CD4-positive, alpha-beta T cell treated with Interleukin-15 for 1 hour (primary cell): ENCODE measurements around the gene MED14.

Source experiments
- DNase-seq: peaks from one replicate; pipeline ENCODE4 v3.0.0-alpha.2; 2020

Gene MED14

GRCh38 chrX:40663078-40663740 lies 72.1 kb downstream of the MED14 start:
- DNase-seq: no peak

DNA sequence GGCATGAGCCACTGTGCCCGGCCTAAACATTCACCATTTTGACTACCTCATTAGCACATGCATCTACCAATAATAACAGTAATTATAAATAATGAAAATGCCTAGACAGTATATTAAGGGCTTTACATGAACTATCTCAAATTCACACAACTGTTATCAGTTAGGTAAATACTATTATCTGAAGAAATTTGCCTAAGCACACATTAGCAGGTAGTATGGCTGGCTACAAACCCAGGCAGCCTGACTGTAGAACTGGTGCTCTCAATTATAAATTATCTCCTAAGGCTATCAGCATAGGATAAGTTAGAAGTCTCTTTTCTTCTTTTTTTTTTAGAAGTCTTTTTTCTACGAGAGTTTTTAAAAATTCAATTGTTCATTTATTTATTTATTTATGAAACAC lies 73.9 kb downstream of the MED14 start:
- DNase-seq: no peak

DNA sequence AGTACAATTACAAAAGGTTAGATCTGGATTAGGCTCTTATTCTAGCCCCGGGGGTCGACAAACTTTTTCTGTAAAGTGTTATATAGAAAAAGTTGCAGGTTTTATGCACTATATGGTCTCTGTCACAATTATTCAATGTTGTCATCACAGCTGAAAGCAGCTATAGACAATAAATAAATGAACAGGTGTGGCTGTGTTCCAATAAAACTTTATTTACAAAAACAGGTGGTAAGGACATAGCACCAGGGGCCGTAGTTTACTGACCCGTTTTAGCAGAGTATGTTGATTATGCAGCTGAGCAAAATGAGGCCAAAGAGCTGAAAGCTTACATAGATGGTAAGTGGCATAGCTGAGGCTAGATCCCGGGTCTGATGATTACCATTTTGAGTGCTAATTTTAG lies 75.0 kb downstream of the MED14 start:
- DNase-seq: no peak

DNA sequence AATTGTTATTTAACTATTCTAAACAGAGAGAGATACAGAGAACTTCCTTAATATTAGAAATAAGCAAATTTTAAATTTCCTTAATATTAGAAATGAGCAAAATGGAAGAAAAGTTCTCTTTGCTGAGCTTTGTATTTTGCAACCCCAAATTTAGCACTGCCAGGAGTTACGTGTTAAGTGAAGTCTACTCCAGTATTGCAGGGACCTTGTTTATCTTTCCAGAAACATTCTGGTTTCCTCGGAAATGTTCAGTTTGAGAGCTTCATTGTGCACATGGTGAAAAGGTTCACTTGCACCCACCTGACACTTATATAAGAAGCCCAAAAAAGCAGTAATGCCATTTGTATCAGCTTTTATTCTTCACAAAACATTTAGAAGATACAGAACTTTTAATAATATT lies 81.8 kb downstream of the MED14 start:
- DNase-seq: no peak

GRCh38 chrX:40652664-40653063 lies 82.7 kb downstream of the MED14 start:
- DNase-seq: no peak

DNA sequence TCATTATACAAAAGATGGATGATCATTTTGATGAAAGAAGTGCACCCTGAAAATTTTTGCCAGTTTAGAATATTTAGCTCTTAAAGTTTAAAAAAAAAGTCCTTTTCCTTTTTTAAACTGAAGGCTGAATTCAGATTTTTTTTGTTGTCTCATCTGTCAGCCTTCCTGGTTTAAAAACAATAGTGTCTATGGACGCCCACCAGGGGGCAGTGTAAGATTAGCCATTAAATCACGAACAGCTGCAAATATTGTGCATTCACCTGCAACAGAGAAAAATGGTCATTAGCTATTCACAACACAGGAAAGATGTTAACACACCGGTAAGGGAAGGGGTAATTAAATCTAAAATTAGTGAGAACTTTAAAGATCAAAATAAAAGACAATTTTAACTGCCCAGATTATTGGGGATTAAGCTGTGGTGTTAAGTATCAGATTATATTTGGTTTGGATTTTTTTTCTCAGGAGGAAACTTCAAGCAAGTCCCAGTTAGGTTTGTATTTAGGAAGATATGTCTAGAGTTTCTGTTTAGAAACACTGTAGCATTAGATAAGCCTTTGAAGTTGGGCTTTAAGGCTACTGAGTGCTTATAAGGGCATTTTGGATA lies 83.6 kb downstream of the MED14 start:
- DNase-seq: peak; percentile 73

- peak; percentile 96 for DNase-seq
These were observed 87.8 kb downstream of the MED14 start, which contains the start of gene CXorf38 for GRCh38 chrX:40647307-40648197. Gene CXorf38 (minus strand): TSS chrX:40647561. CDS start chrX:40647520, 41 bp downstream.

DNA sequence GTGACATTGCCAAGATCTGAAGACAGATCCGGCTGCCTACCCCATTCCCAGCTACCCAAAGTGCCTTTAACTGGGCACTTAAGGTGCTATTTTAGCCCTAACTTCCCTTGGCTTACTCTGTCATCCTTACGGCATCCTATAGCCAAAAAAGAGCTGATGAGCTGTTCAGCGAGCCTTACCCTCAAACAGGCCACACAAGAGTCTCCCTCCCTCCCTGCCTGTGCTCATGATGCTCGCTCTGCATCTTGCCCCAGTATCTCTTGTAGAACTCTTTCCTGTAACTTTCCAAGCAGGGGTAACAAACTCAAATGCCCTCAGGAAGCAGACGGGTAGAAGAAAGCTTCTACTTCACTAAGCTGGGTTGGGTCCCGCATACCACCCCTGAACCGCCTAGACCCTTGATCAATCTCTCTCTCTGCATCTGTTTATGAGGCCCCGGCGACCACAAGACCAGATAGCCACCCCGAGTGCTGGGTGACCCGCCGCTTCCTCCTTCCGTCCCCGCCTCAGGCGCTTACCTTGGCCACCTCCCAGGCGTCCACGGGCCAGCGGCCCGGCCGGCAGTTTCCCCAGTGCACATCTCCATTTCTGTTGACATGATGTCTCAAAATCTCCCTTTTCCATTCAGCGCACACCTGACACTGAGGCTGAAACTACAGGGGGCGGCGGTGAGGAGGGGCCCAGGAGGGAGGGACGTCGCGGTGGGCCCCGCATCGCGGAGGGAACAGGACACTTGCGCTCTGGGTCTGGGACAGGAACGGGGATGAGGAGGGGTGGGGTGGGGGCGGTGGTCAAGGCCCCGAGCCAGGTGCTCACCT lies 88.6 kb downstream of the MED14 start:
- DNase-seq: peak; percentile 38

- DNase-seq: peak; percentile 55
These were observed 90.5 kb downstream of the MED14 start for GRCh38 chrX:40644821-40645358.

DNA sequence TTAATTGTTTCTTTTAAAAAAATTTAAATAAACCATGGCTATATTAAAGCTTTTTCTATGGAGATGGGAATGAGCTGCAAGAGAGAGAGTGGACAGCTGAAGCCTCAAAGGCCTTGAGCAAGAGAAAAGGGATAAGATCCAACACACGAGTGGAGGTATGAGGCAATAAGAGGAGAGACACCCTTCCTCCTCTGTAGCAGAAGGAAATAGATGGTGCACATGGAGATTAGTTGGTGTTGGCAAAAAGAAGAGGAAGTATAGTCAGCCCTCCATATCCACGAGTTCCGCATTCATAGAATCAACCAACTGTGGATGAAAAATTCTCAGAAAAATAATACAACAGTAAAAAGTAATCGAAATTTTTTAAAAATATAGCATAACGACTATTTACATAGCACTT lies 91.2 kb downstream of the MED14 start:
- DNase-seq: no peak

DNA sequence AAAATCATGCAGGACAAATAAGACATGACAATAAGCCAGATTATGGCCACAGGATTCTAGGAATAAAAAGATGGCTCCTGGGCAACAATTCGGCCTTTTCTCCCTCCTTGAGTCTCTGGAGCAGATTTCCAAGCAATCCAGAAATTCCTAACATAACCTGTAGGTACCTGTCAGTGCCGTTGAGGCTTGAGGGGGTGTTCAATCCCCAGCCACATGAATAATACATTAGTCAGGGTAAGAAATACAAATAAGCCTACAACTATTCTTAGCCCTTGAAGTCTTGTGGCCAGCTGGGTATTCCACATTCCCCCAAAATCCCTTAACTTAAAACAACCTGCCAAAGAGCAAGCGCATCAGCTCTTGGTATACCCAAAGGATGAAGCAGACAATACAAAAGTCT lies 97.7 kb downstream of the MED14 start:
- DNase-seq: no peak

- no peak for DNase-seq
These were observed 103.1 kb downstream of the MED14 start for GRCh38 chrX:40632199-40632598.

DNA sequence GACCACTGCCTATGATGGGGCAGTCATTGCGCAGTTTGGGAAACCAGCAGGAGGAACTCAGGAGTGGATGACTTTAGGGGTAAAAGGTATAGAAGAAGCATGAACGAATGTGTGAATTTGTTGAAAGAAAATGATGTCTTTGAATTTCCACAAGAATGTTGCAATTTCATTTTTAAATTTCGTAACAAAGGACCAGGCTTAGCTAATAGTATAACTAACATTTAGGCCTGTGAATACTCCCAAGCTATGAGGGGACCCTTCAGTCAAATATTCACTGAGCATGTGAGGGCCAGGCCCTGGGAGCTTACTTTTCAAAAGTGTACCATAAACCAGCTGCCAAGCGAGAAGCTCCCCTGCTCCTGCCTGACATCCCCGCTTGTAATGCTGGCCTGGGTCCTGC lies 106.8 kb downstream of the MED14 start:
- no peak for DNase-seq

- no peak for DNase-seq
These were observed 110.0 kb downstream of the MED14 start for GRCh38 chrX:40625294-40625693.

DNA sequence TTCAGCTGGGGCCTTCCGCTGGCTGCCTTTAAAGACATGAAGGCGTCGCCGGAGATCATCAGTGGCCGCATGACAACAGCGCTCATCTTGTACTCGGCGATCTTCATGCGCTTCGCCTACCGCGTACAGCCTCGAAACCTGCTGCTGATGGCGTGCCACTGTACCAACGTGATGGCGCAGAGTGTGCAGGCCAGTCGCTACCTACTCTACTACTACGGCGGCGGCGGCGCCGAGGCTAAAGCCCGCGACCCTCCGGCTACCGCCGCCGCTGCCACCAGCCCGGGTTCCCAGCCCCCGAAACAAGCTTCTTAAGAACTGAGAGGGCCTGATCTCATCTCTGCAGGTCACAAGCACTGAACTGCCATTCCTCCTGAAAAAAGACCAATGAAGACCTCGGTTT lies 111.7 kb downstream of the MED14 start:
- DNase-seq: no peak

- DNase-seq: no peak
These were observed 112.2 kb downstream of the MED14 start, which contains the start of gene MPC1L for GRCh38 chrX:40623139-40623536. Gene MPC1L (plus strand): TSS chrX:40623428. CDS start chrX:40623566, 138 bp downstream.

GRCh38 chrX:40622479-40623138 lies 112.7 kb downstream of the MED14 start:
- no peak for DNase-seq

DNA sequence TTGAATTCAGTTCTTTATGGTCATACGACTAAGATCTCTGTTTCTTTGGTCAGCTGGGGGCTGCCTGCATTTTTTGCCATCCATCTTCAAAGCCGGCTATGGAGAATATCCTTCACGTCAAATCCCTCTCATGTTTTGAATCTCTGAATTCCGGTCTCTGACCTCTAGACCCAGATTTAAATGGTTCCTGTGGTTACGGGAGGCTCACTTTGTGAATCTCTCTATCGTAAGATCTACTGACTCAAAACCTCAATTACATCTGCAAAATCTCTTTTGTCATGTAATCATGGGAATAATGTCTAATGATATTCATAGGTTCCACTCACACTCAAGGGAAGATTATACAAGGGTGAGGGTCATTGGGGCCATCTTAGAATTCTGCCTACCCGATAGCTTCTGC lies 117.8 kb downstream of the MED14 start:
- DNase-seq: no peak

GRCh38 chrX:40615976-40616375 lies 119.4 kb downstream of the MED14 start:
- no peak for DNase-seq

DNA sequence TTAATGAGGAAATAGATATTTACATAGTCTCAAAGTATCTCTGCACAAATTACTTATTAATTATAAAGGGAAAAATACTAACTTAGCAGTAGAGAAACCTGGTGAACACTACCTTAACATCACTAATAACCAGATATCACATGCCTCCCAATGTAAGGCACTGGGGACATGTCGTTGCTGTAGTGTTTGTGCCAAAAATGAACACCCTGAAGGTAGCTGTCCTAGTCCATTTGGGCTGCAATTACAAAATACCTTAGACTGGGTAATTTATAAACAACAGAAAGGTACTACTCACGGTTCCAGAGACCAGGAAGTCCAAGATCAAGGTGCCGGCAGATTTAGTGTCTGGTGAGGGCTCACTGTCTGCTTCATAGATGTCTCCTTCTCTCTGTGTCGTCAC lies 122.8 kb downstream of the MED14 start:
- no peak for DNase-seq

DNA sequence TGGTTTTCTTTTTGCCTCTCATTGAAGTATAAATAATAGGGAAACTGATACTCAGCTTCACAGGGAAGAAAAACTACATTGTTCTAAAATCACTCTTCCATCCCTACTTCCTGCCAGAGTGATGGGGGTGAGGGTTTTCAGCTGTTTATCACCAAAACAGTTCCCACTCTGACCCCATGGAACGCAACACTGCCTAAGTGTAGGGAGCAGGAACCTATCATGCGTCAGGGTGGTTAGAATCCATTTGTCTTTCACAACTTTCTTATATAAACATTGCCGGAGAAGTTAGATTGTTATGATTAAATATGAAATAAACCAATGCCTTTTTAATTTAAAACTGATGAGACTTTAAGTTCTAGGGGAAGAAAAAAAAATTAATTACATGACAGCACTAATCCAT lies 128.0 kb downstream of the MED14 start:
- no peak for DNase-seq

DNA sequence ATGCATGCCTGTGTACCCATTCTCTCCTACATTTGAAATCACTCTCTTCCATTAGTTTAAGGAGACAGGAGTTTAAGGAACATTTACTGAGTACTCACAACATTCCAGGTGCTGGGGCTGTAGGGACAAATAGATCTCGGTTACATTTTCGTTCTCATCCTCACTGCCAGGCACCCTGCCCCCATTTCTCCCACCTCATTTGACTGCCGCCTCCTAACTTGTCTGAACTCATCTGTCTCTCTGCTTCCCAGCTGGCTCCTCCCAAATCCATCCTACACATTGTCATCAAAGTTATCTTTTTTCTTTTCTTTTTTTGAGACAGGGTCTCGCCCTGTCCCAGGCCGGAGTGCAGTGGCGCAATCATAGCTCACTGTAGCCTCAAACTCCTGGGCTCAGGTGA lies 131.9 kb downstream of the MED14 start:
- DNase-seq: no peak
